HT-29 (cell line): Measurements from ENCODE around the gene RAI1. TPM values are rescaled to one million over a fixed set of nuclear protein-coding genes. Genes with fewer than 3 reads are reported as not detected.
"Not testable (repeated sequence)": the region's sequence is repeated elsewhere in the genome, so short reads cannot be mapped to it uniquely, and the experiment has no call there.

ENCODE experiments used
- DNase-seq: peaks from one replicate; pipeline ENCODE4 v3.0.0-alpha.2; 2015; ENCODE audit warnings: low spot score
- total RNA-seq: library from RNA; depleted of rRNA; stranded (reverse); fragments of >200 nt; shearing (Covaris generic); gene quantifications from 2 replicates; pipeline ENCODE4 v1.2.3, GENCODE V29; 2014

RAI1 gene
- total RNA-seq, 1 experiment from 2014 or later = 35.4 TPM

GRCh38 chr17:17798010-17798556 lies 116.8 kb downstream of the RAI1 start:
- no peak for DNase-seq

- DNase-seq = no peak
These were observed 117.5 kb downstream of the RAI1 start for GRCh38 chr17:17798573-17799255.

GRCh38 chr17:17800504-17801021 lies 119.3 kb downstream of the RAI1 start:
- no peak for DNase-seq

- no peak for DNase-seq
These were observed 120.7 kb downstream of the RAI1 start for GRCh38 chr17:17801800-17802481.

GRCh38 chr17:17804007-17804406 lies 122.7 kb downstream of the RAI1 start:
- no peak for DNase-seq

GRCh38 chr17:17805575-17805974 lies 124.3 kb downstream of the RAI1 start:
- no peak for DNase-seq

GRCh38 chr17:17806035-17806434 lies 124.8 kb downstream of the RAI1 start:
- DNase-seq = no peak

- no peak for DNase-seq
These were observed 125.5 kb downstream of the RAI1 start for GRCh38 chr17:17806611-17807274.

- DNase-seq = no peak
These were observed 126.2 kb downstream of the RAI1 start for GRCh38 chr17:17807440-17807839.

GRCh38 chr17:17808200-17808599 lies 126.9 kb downstream of the RAI1 start:
- DNase-seq = not testable (repeated sequence)

- no peak for DNase-seq
These were observed 127.6 kb downstream of the RAI1 start for GRCh38 chr17:17808706-17809432.

- DNase-seq = no peak
These were observed 128.3 kb downstream of the RAI1 start for GRCh38 chr17:17809531-17810083.

- no peak for DNase-seq
These were observed 129.0 kb downstream of the RAI1 start for GRCh38 chr17:17810084-17810894.

- DNase-seq = no peak
These were observed 129.6 kb downstream of the RAI1 start for GRCh38 chr17:17810895-17811248.

- peak; percentile 58 for DNase-seq
These were observed 130.3 kb downstream of the RAI1 start for GRCh38 chr17:17811381-17812210.

- peak; percentile 70 for DNase-seq
These were observed 131.2 kb downstream of the RAI1 start for GRCh38 chr17:17812211-17813054.

- DNase-seq = no peak
These were observed 131.9 kb downstream of the RAI1 start for GRCh38 chr17:17813055-17813724.

GRCh38 chr17:17813725-17814095 lies 132.5 kb downstream of the RAI1 start:
- no peak for DNase-seq
